Osteocyte (in vitro differentiated cells): ENCODE measurements around the gene SPATA1. TPM values are rescaled to one million over a fixed set of nuclear protein-coding genes. Genes with fewer than 3 reads are reported as not detected.
A peak's percentile ranks its signal among the peaks of the same experiment; 100 is the strongest.
"Not testable (repeated sequence)": the region's sequence is repeated elsewhere in the genome, so short reads cannot be mapped to it uniquely, and the experiment has no call there.

Source experiments
- DNase-seq: peaks from one replicate; pipeline ENCODE4 v3.0.0; 2021; ENCODE audit warnings: mixed read lengths; ENCODE audit not compliant: unreplicated experiment; ENCODE audit errors: extremely low spot score
- H3K27ac Mint-ChIP-seq: one replicate; pipeline ENCODE4 v1.8.0; 2021; ENCODE audit warnings: mild to moderate bottlenecking, mixed read lengths; ENCODE audit not compliant: unreplicated experiment
- H3K27me3 Mint-ChIP-seq: one replicate; pipeline ENCODE4 v1.8.0; 2021; ENCODE audit warnings: mixed read lengths; ENCODE audit not compliant: unreplicated experiment
- H3K36me3 Mint-ChIP-seq: one replicate; pipeline ENCODE4 v1.8.0; 2021; ENCODE audit warnings: mixed read lengths; ENCODE audit not compliant: unreplicated experiment
- H3K4me1 Mint-ChIP-seq: one replicate; pipeline ENCODE4 v1.8.0; 2021; ENCODE audit warnings: mixed read lengths; ENCODE audit not compliant: unreplicated experiment
- H3K4me3 Mint-ChIP-seq: one replicate; pipeline ENCODE4 v1.8.0; 2021; ENCODE audit warnings: mild to moderate bottlenecking, moderate library complexity, mixed read lengths; ENCODE audit not compliant: unreplicated experiment
- H3K9me3 Mint-ChIP-seq: one replicate; pipeline ENCODE4 v1.8.0; 2021; ENCODE audit warnings: mixed read lengths; ENCODE audit not compliant: unreplicated experiment
- total RNA-seq: library from RNA; stranded (reverse); gene quantifications from 2 replicates; pipeline ENCODE4 v1.2.1, GENCODE V29; 2021
- TF ChIP-seq, protein P1 (sequence below): fragments of 200-600 bp; sonication (generic); IDR thresholded peaks from 2 replicates; pipeline ENCODE4 v1.5.0; 2021; ENCODE audit warnings: antibody characterized with exemption, mild to moderate bottlenecking, moderate library complexity

The SPATA1 gene
- total RNA-seq, 1 donor from 2014 or later: 1.7 TPM

DNA sequence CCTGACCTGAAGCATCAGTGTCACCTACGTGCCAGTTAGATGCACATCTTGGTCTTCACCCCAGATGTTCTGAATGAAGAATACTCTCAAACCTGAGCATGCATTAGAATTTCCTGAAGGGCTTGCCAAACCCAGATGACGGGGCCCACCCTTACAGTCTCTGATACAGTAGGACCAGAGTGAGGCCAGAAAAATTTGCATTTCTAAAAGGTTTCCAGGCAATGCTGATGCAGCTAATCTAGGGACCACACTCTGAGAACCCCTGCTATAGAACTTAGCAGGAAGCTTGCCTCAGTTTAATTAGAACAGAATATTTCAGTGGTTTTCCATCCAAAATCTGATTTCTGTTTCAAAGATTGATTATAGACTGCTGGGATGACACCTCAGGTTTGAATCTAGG is 77.9 kb downstream of the SPATA1 start:
- Mint-ChIP-seq H3K27ac (peak overlapping the region; percentile 83), H3K27me3 (no peaks in the 10 kb centered on the region), H3K9me3 (no peaks in the 10 kb centered on the region), H3K4me3 (no peak overlapping the region), H3K36me3 (no peaks in the 10 kb centered on the region), H3K4me1 (peaks cover 21% of the 10 kb centered on the region)
- no peak for DNase-seq
- TF ChIP-seq, protein P1, sequence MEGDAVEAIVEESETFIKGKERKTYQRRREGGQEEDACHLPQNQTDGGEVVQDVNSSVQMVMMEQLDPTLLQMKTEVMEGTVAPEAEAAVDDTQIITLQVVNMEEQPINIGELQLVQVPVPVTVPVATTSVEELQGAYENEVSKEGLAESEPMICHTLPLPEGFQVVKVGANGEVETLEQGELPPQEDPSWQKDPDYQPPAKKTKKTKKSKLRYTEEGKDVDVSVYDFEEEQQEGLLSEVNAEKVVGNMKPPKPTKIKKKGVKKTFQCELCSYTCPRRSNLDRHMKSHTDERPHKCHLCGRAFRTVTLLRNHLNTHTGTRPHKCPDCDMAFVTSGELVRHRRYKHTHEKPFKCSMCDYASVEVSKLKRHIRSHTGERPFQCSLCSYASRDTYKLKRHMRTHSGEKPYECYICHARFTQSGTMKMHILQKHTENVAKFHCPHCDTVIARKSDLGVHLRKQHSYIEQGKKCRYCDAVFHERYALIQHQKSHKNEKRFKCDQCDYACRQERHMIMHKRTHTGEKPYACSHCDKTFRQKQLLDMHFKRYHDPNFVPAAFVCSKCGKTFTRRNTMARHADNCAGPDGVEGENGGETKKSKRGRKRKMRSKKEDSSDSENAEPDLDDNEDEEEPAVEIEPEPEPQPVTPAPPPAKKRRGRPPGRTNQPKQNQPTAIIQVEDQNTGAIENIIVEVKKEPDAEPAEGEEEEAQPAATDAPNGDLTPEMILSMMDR: no peak

GRCh38 chr1:84585803-84586202 is 79.6 kb downstream of the SPATA1 start:
- DNase-seq: no peak
- H3K27ac Mint-ChIP-seq: no peak overlapping the region
- H3K4me3 Mint-ChIP-seq: no peak overlapping the region
- TF ChIP-seq, protein P1: no peak
- H3K27me3 Mint-ChIP-seq: peaks cover 10% of the 10 kb centered on the region
- no peaks in the 10 kb centered on the region for H3K9me3 Mint-ChIP-seq
- H3K4me1 Mint-ChIP-seq: peaks cover 20% of the 10 kb centered on the region
- no peaks in the 10 kb centered on the region for H3K36me3 Mint-ChIP-seq

GRCh38 chr1:84587099-84587498 is 80.9 kb downstream of the SPATA1 start:
- no peak for DNase-seq
- H3K4me3 Mint-ChIP-seq: no peak overlapping the region
- H3K27ac Mint-ChIP-seq: no peak overlapping the region
- peaks cover 10% of the 10 kb centered on the region for H3K27me3 Mint-ChIP-seq
- TF ChIP-seq, protein P1: no peak
- H3K4me1 Mint-ChIP-seq: peaks cover 20% of the 10 kb centered on the region
- peaks cover 2% of the 10 kb centered on the region for H3K36me3 Mint-ChIP-seq
- peaks cover 3% of the 10 kb centered on the region for H3K9me3 Mint-ChIP-seq

DNA sequence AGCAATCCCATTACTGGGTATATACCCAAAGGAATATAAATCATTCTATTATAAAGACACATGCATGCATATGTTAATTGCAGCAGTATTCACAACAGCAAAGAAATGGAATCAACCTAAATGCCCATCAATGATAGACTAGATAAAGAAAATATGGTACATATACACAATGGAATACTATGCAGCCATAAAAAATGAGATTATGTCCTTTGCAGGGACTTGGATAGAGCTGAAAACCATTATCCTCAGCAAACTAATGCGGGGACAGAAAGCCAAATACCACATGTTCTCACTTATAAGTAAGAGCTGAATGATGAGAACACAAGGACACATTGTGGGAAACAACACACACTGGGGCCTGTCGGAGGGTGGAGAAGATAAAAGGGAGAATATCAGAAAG is 88.8 kb downstream of the SPATA1 start:
- Mint-ChIP-seq H3K27me3 (peaks cover 14% of the 10 kb centered on the region), H3K4me1 (peaks cover 18% of the 10 kb centered on the region)
- not testable (repeated sequence) for H3K36me3 Mint-ChIP-seq, H3K27ac Mint-ChIP-seq, DNase-seq, H3K9me3 Mint-ChIP-seq, H3K4me3 Mint-ChIP-seq

DNA sequence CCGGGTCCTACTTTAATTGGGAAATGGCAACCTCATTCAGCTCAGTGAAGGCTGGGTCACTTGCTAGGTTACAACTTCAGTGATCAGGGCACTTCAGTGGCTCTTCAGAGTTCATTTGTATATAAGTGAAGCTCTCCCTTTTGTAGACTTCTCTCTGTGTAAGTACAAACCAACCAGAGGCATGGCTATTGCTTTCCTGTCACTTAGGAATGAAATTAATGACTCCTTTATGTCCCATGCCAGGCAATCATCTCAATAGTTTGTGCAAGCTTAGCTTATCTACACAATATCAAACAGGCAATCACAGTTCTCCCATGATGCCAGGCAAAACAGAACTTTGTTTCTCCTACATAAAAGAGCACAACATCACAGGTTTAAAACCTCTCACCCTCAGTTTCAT is 90.8 kb downstream of the SPATA1 start:
- peaks cover 10% of the 10 kb centered on the region for H3K27me3 Mint-ChIP-seq
- H3K4me3 Mint-ChIP-seq: no peak overlapping the region
- no peaks in the 10 kb centered on the region for H3K9me3 Mint-ChIP-seq
- DNase-seq: no peak
- H3K4me1 Mint-ChIP-seq: peaks cover 20% of the 10 kb centered on the region
- H3K27ac Mint-ChIP-seq: no peak overlapping the region
- no peaks in the 10 kb centered on the region for H3K36me3 Mint-ChIP-seq
- TF ChIP-seq, protein P1: no peak

DNA sequence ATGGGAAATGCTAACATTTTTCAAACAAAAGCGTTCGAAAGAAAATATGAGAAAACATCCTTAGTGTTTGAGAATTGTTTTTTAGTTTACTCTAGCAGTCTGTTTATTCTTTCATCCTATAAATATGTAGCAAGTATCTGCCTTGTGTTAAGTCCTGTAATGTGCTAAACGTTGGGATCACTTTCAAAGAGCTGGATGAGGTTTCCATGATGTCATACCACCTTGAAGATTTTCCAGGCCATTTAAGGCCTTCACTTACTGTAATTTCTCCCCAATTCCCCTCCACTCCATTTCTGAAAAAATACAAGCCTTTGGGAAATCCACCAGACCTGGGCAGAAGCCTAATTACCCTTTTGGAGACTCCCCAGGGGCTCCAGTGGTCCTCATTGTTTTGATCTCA is 92.2 kb downstream of the SPATA1 start:
- peak overlapping the region; percentile 89 for H3K27ac Mint-ChIP-seq
- H3K4me3 Mint-ChIP-seq: no peak overlapping the region
- no peak for DNase-seq
- TF ChIP-seq, protein P1: no peak
- peaks cover 5% of the 10 kb centered on the region for H3K27me3 Mint-ChIP-seq
- H3K9me3 Mint-ChIP-seq: no peaks in the 10 kb centered on the region
- peaks cover 25% of the 10 kb centered on the region for H3K4me1 Mint-ChIP-seq
- no peaks in the 10 kb centered on the region for H3K36me3 Mint-ChIP-seq
